ENCODE results near the gene GRIN2C.

GRIN2C gene

DNA sequence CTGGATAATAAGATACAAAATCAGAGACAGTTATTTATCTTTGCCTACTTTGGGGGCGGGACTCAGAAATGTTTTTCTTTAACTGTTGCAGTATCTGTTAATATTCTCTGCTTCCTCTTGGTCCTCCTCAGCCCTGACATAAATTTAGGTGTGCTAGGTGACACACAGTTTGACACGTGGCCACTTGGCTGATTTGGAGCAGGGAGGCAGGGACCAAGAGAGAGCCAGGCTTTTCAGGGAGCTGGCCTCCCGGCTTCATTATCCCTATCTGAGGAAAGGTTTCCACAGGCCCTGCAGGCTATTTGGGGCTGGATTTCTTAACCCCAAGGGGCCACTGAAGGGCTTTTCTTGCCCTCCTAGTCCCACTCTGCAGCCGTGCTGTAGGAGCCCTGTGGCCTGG, 63.5 kb downstream of the GRIN2C start:
- DNase-seq: no peak

DNA sequence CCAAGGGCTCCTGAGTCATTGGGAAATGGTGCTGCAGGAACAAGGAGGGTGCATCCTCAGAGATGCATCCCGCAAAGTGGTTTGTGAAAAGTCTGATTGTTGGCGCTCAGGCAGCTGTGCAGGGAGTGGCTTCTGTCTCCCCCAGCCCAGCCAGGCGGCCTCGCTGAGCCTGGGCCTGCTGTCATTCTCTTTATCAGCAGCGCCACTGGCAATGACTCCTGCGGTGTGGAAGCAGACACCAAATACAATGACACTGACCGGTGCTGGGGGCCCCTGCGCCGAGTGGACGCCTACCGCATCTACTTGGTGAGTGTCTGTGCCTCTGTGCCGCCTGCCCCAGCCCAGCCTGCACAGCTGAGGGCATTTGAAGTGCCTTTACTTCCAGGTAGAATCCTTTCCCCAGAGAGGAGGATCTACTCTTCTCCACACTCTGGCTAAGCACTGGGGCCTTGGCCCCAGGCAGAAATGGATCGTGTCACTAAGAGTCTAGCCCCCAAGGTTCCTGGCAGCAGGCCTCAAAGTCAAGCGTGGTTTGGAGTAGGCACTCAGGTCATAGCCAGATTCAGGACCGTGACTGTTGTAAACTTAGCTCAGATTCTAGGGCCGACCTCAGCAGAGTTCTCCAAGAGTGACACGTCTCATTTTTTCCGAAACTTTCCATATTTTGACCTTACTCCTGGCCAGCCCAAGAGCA, 64.2 kb downstream of the GRIN2C start:
- DNase-seq: no peak

DNA sequence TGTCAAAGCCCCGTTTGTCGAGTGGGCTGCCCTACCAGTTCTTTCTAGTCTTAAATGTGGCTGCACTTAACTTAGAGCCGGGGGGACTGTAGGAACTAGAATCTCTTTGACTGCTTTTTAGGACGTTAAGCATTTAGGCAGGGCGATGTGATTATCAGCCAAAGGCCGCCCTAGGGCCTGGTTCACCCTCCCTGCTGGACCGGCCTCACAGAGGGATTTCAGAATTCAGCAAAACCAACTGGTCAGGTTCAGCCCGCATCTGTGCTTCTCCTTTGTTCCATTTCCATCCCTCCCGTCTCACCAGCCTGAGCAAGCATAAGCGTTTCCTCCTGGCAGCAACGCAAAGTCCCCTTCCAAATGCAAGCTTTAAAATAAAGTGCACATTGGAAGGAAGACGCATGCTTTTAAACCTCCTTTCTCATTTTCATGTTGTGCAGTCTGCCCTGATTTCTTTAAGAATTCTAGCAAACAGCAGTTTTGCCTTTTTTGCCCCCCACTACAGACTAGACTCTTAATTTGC, 67.0 kb downstream of the GRIN2C start:
- DNase-seq: no peak
